GM20431 (cell line): ENCODE measurements around the gene RFXANK.
"Not testable (repeated sequence)": the region's sequence is repeated elsewhere in the genome, so short reads cannot be mapped to it uniquely, and the experiment has no call there.

Experiments
- in situ Hi-C: fragments of 300-500 bp; cut with MseI, MboI; formaldehyde crosslinking; loops from one replicate; pipeline ENCODE4 v1.15.0; 2020; ENCODE audit warnings: low sequenced_read_pairs; ENCODE audit not compliant: unreplicated experiment

RFXANK gene

GRCh38 chr19:19192078-19192882, at the start of gene RFXANK, which contains the start of gene BORCS8:
Gene RFXANK, plus strand, starts transcription at chr19:19192258. Its CDS starts 1,689 bp downstream, at chr19:19193947.
Gene BORCS8, minus strand, starts transcription at chr19:19192152. Its CDS starts 35 bp downstream, at chr19:19192117.
- in situ Hi-C loops, result no loop called here

DNA sequence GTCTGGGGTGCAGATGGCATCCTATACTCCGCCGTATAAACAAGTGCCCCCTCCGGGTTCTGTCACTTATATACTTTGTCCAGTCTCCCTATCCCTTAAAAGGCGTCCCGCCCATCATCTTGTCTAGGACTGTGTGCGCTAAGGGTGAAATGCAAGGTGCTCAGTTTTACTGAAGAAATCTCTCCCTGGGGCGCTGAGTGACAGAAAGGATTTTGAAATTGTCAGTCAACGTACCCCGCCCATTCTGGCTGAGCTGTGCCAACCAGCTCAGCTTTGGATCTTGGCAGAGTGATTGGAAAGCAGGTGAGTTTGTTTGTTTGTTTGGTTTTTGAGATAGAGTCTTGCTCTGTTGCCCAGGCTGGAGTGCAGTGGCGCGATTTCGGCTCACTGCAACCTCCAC, 49.7 kb upstream of the RFXANK start:
- in situ Hi-C loops, result no loop called here

GRCh38 chr19:19145281-19145680, 46.8 kb upstream of the RFXANK start:
- in situ Hi-C loops, result no loop called here

- in situ Hi-C loops, result no loop called here
These were observed 46.1 kb upstream of the RFXANK start for GRCh38 chr19:19145684-19146608.

DNA sequence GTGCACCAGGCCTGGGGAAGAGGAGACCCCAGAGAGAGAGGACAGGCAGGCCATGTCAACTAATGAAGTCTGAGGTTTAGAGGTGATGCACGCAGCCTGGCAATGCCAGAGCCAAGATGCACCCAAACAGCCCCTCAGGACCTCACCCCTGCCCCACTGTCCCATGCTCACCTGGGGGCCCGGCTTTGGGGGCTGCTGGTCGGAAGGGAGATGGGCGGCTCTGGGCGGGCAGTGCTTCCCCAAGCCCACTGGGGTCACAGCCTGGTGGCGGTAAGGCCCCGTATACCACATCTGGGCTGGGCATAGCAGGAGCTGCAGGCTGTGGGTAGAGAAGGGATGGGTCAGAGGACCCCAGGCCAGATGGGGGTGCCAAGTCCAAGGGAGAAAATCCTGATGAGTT, 45.2 kb upstream of the RFXANK start:
- in situ Hi-C loops, result no loop called here

GRCh38 chr19:19147344-19147743, 44.7 kb upstream of the RFXANK start:
- in situ Hi-C loops, result no loop called here

DNA sequence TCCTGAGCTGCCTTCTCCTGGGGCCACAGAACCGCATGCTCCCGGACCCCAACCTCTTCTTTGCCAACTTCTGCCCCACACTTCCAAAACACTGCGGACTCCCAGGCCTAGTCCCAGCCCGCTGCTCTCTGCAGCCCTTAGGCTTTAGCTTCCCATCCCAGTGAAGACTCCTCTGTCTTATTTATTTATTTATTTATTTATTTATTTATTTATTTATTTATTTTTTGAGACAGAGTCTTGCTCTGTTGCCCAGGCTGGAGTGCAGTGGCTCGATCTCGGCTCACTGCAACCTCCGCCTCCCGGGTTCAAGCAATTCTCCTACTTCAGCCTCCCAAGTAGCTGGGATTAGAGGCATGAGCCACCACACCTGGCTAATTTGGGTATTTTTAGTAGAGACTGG, 43.6 kb upstream of the RFXANK start:
- in situ Hi-C loops, result not testable (repeated sequence)

DNA sequence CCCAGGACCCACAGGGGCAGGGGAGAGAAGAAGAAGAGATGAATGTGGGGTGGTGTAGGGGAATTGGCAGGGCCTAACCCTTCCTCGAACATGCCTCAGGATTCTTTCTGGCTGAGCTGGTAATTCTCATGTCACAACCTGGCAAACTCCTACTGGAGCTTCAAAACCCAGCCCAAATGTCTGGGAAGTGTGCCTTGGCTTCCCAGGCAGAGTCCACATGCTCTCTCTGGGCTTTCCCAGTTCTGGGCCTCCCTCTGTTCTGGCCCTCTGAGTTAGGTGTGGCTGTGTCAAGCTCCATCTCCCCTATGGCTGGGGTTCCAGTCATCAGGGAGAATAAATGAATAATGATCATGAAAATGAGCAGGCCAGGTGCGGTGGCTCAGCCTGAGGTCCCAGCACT, 42.6 kb upstream of the RFXANK start:
- in situ Hi-C loops, result no loop called here

- in situ Hi-C loops, result no loop called here
These were observed 40.6 kb upstream of the RFXANK start for GRCh38 chr19:19151418-19151817.

GRCh38 chr19:19152668-19153384, 39.2 kb upstream of the RFXANK start:
- in situ Hi-C loops, result no loop called here

DNA sequence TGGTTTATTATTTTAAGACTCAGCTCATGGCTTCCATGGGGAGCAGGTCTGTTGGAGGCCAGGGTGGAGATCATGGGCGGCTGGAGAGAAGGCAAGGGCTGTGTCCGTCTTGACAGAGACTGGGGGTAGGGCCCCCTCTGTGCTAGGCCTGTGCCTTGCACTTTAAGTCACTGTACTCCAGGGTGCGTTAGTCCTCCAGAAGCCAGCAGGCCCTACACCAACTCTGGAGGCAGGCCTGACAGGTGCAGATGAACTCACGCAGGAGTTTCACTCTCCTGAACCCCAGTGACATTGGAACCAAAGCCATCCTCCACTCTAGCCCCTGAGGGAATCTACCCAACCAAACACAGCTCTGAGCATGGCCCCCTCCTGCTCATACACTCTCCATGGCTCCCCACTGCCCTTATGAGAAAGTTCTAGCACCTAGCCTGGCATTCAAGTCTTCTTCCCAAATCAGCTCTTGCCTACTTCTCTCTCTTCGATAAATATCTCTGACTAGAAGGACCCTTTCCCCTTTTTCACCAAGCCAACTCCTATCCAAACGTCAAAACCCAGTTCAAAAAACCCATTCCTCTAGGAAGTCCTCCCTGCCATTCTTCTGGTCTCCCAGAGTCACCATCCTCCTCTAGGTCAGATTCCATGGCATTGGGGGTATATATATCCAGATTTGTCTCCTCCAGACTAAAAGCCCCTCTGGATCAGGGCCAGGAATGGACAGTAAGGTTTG, 37.1 kb upstream of the RFXANK start:
- in situ Hi-C loops, result no loop called here

DNA sequence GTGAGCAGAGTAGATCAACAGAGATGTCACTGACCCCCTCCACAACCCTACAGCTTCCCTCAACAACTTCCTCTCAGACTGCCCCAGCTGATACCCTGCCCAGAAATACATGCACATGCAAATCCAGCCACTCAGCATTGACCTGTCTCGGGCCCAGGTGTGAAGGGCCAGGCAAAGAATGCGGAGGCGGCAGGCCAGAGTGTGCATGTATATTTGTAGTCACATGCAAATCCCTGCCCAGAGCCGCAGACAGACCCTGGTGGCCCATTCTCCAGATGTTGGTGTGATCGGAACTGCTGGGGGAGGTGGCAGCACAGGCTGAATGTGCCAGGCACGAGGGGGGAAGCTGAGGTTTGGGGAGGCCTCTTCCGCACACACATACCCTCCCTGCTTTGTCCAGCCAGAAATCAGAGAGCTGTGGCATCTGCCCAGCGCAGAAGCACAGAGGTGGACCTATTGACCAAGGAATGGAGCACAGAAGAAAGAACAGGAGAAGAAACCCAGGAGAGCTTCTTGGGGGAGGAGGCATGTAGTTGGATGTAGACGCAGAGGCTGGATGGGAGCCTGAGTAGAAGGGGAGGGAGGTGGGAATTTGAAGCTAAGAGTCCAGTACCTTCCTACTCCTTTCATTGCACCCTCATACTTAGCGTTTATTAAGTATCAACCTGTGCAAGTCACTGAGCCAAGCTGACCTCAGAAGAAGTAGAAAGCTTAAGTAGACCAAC, 36.4 kb upstream of the RFXANK start:
- in situ Hi-C loops, result no loop called here

GRCh38 chr19:19157808-19158207, 34.2 kb upstream of the RFXANK start:
- in situ Hi-C loops, result no loop called here

DNA sequence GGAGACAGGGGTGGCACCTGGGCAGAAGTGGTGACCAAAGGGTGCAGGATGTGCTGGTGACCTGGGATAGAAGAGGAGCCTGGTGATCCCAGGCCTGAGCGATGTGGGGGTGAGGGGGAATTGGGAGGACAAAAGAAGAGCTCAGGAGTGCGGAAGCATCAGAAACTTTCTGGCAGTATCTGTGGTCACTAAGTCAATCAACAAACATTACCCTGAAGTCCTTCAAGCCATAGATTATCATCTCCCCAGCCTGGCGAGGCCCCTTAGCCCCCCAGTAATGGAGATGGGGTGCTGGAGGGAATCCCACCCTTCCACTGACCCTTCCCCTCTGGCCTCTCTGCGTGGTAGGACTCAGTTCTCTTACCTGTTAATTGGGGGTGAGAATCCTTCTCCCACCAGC, 32.5 kb upstream of the RFXANK start:
- in situ Hi-C loops, result no loop called here

DNA sequence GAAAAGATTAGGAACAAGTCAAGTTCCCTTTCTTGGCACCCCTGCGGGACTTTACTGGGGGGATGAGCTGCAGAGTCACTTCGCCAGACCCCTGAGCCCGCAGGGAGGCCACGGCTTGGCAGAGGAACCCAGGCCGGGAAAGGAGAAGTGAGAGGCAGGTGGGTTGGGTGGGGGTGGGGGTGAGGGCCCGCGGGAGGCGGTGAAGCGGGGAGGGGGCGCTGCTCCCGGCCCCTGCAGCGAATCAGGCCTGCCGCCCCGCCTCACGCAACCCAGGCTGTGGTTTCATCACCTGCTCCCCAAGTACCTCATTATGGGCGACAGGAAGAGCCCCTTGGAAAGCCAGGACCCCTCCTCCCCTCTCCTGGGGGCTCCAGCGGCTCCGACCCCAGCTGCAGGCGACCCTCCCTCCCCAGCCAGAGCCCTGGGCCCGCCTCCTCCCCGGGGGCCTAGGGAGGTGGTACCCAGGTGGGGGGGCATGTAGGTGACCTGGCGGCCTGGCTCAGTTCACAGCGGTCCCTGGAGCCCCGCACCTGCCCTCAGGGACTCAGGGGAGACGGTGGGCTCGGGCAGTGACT, 31.5 kb upstream of the RFXANK start:
- in situ Hi-C loops, result no loop called here

GRCh38 chr19:19162495-19162894, 29.6 kb upstream of the RFXANK start:
- in situ Hi-C loops, result no loop called here

DNA sequence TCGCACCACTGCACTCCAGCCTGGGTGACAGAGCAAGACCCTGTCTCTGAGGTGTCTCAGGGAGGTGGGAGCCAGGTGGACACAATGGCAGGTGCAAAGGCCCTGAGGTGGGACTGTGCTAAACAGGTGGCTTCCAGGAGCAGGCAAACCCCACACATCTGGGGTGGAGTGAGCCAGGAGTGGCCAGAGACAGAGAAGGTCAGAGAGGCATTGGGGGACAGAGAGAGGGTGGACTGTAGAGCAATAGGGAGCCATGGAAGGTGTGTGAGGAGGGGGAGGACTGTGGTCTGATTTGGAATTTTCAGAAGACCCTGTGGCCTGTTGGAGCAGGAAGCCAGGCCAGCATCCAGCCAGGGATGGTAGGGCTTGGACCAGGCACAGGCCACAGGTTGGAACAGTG, 26.7 kb upstream of the RFXANK start:
- in situ Hi-C loops, result no loop called here

DNA sequence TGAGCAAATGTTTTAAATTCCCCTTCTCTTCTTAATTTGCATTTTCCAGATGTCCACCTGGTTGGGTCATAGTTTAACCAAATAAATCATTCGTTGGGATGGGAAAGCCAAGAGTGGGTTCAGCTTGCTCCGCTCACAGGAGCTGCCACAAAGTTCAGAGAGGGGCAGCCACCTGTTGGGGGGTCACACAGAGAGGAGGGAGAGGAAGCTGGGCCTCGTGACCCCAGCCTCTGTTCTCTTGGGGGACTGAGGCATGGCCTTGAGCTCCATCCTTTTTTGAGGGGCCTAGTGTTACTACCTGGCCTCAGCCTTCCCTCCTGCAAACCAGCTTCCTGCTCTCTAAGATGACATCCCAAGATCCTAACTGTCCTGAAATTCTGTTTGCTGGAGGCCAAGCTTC, 24.4 kb upstream of the RFXANK start:
- in situ Hi-C loops, result no loop called here
